EL (cell line): ENCODE data around the gene KPNA5.
"Not testable (repeated sequence)": the region's sequence is repeated elsewhere in the genome, so short reads cannot be mapped to it uniquely, and the experiment has no call there.

ENCODE experiments used
- DNase-seq: peaks from one replicate; pipeline ENCODE4 v3.0.0-alpha.2; 2016

Gene KPNA5

DNA sequence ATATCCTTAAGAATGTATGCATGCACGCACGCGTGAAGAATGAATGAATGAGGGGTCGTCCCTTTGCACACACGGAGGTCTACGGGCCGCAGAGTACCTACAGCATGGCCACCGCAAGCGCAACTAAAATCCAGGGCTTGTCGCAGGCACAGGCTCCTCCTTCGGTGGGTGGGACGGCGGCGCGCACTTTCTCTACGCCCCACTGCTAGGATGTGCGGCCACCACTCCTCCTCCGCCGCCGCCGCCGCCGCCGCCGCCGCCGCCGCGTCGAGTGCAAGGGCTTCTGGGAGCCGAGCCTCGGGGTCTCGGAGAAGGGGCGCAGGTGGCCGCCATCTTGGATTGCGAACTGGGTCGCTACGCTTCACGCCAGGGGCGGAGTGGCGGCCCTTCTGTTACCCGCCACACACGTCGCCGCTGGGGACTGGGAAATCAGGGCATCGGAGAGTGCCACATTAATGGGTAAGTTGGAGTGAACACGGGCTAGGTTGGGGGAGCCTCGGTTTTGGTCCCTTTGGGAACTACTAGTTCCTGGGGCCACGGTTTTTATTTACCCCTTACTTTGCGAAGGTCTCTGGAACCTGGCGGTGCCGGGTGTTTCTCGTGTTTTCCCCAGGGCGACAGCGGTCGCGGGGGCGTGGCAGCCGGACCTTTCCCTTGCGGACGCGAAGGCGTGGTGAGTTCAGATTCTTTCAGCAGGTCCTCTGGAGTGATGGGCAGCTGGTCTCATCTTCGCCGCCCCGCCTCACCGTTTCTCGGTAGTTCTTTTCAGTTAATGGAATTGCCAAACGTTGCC lies at the start of gene KPNA5:
Gene KPNA5 (plus strand): TSS at position 332 of the 793 bp plus-strand sequence. CDS start 124 bp downstream, at position 456.
- peak; percentile 94 for DNase-seq

DNA sequence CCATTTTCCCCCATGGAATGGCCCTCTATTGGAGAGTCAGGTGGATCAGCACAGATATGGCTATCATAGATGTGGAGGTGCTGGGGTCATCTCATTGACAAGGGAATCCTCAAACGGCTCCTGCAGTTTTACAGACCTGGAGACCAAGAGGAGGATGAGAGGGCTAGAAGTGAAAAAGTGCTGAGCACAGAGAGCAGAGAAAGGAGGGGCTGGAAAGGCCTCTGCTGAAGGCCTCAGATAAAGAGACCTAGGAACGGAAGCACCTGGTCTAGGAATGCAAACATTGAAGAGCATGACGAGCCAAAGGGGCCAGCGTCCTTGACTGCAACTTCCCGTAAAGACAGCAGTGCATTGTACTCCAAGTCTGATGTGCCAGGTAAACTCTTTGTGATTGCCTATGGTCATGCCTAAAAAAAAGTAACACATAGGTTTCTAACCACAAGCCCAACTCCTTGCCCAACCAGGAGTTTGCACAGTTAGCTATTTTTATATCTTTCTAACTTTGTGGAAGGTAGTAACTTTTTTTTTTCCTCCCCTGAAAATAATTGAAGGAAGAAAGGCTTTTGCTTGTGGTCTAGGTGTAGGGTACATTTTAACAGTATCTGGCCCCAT lies 49.5 kb upstream of the KPNA5 start:
- DNase-seq = no peak

GRCh38 chr6:116633685-116634084 lies 47.3 kb upstream of the KPNA5 start:
- DNase-seq = no peak

DNA sequence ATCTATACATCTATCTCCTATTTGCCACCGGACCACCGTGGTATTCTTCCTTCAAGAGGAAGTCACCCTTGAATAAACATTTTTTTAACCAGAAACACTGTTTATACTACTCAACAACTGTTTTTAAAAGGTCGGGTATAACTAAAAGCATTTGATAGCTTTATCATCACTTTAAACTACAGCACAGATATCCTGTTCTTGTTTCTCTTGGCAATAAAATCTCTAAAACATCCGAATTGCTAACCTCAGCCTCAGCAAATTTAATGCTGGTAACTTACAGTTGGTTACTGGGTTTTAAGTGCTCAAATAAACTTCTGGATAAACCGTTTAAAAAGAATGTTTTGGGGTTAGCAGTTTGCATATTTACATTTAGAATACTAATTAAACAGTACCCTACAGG lies 32.9 kb upstream of the KPNA5 start:
- no peak for DNase-seq

DNA sequence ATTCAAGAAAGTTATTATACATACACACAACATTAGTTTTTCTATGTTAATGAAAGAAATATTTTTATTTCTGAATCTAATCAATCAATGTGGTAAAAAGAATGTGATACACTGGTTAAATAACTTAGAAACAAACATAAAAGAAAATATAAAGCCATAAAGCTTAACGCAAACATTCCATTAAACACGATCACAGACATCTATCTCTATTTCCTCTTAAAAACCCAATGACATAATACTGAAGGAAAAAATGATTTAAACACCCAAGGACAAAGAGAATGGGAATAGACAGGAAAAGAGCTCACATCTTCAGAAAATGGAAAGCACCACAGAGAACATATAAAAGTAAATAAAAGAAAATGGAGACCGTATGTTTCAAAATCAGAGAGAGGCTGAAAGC lies 31.9 kb upstream of the KPNA5 start:
- no peak for DNase-seq

GRCh38 chr6:116651916-116652315 lies 29.1 kb upstream of the KPNA5 start:
- no peak for DNase-seq

DNA sequence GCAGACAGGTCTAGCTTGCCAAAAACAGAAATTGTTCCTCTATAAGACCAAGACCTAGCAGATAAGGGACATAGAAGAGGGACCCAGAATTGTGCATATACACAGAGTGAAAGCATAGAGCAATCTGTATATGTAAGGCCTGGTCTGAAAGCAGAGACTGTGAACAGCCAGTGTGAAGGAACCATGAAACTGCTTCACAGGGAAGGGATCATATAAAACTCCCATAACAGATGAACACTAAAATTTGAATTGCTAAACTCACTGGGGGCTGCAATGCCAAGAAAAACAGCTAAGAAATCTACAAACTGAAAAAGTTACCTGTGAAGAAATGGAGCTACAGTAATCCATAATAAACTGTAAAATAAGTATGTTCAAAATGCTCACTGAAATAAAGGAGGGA lies 19.4 kb upstream of the KPNA5 start:
- DNase-seq = no peak

- DNase-seq = no peak
These were observed 18.8 kb upstream of the KPNA5 start for GRCh38 chr6:116662202-116662601.

GRCh38 chr6:116663308-116663707 lies 17.7 kb upstream of the KPNA5 start:
- no peak for DNase-seq

- DNase-seq = not testable (repeated sequence)
These were observed 16.8 kb upstream of the KPNA5 start for GRCh38 chr6:116664169-116664568.

GRCh38 chr6:116665464-116665863 lies 15.5 kb upstream of the KPNA5 start:
- DNase-seq = no peak

DNA sequence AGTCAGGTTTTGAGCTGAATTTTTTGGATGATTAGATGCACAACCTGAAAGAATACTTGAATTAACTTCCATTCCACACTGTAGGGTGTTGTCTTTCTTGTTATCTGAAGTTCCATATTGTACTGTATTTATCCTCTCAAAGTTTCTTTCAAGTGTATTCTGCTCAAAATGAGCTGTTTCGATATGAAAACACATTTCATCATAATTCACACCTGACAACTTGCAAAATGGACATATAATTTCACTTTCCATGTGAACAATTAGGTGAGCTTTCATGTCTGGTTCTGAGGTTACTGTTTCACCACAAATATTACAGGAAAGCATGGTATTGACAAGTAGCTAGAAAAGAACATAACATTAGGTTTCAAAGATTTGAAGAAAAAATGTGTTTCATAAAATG lies 14.1 kb upstream of the KPNA5 start:
- DNase-seq = no peak

DNA sequence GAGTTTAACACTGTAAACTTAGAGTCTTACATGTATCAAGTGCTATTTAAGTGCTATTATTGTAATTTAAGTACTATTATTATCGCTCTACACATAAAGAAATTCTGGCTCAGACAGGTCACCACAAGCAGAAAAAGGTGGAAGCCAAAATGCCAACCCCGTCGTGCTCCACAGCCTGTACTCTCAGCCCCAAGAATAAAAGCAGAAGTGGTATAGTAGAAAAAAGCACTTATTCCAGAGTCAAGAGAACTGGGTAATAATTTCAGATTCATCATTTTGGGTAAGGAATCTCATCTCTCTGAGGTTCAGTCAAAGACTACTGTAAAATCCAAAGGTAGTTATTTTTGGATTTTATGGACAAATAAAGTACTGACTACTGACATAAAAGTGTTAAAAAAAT lies 13.4 kb upstream of the KPNA5 start:
- DNase-seq = no peak

- no peak for DNase-seq
These were observed 8.7 kb upstream of the KPNA5 start for GRCh38 chr6:116672306-116672705.

GRCh38 chr6:116676021-116676420 lies 5.0 kb upstream of the KPNA5 start:
- no peak for DNase-seq

DNA sequence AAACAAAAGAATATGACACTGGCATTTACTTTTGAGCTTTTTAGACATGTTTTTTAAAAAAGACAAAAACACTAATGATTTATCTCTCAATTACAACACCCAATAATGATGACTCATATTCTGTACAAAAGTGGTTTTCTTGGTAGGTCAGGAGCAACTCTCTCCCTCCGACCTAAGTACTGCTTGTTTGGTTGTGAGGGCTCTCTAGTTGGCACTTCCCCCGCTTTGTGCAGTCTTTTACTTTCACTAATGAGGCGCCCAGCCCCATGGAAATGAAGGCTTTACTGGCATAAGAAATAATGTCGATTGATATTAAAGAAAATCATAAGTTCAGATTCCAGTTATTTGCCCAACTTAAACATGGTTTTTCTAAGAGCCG lies 1.3 kb downstream of the KPNA5 start:
- peak; percentile 46 for DNase-seq

- no peak for DNase-seq
These were observed 4.5 kb downstream of the KPNA5 start for GRCh38 chr6:116685437-116685993.

GRCh38 chr6:116686475-116687101 lies 5.6 kb downstream of the KPNA5 start:
- DNase-seq = not testable (repeated sequence)

DNA sequence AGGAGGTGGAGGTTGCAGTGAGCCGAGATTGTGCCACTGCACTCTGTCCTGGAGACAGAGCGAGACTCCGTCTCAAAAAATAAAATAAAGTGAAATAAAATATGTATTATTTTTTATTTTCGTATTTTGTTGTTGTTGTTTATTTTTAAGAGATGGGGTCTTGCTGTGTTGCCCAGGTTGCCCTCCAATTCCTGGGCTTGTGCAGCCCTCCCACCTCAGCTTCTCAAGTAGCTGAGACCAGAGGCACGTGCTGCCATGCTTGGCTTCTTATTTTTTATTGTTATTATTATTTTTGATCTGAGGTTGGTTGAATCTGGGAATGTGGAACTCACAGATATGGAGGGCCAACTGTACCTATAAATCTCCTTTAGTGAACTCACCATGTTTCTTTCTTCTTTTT lies 10.1 kb downstream of the KPNA5 start:
- DNase-seq = no peak

DNA sequence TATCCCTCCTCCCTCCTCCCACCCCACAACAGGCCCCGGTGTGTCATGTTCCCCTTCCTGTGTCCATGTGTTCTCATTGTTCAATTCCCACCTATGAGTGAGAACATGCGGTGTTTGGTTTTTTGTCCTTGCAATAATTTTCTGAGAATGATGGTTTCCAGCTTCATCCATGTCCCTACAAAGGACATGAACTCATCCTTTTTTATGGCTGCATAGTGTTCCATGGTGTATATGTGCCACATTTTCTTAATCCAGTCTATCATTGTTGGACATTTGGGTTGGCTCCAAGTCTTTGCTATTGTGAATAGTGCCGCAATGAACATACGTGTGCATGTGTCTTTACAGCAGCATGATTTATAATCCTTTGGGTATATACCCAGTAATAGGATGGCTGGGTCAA lies 11.9 kb downstream of the KPNA5 start:
- DNase-seq = not testable (repeated sequence)

DNA sequence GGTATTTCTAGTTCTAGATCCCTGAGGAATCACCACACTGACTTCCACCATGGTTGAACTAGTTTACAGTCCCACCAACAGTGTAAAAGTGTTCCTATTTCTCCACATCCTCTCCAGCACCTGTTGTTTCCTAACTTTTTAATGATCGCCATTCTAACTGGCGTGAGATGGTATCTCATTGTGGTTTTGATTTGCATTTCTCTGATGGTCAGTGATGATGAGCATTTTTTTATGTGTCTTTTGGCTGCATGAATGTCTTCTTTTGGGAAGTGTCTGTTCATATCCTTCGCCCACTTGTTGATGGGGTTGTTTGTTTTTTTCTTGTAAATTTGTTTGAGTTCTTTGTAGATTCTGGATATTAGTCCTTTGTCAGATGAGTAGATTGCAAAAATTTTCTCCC lies 12.3 kb downstream of the KPNA5 start:
- DNase-seq = not testable (repeated sequence)

DNA sequence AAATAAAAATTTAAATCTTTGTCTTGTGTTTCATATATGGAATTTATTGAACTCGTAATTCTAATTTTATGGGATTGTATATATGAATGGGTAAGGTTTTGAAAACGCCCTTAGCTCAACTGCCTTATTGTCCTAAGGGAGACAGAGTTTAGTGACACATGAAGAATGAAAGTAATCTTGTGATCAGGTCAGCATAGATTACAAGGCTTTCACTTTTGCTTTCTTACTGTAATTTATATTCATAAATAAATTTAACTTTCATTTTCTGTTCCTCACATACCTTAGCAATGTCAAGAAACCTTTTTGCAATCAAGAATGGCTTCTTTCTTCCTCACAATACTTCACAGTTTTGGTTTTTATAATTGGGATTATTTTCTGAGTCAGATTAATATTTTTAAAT lies 14.4 kb downstream of the KPNA5 start:
- no peak for DNase-seq

DNA sequence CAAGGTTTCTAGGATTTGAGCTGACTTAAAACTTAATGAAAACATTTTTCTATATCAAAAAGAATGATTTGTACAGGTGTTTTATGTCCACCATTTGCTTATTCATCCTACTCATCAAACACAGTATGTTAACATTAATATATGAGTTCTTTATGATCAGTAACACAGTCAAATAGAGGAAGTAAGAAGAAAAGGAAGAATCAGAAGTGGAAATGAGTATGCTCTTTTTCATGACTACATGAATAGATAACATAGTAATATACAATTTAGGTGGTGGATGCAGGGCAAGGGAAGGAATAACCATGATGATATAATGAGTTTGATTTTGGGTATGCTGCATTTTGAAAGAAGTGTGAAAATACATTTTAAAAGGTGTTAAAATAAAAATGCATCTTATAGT lies 16.5 kb downstream of the KPNA5 start:
- no peak for DNase-seq

- not testable (repeated sequence) for DNase-seq
These were observed 22.9 kb downstream of the KPNA5 start for GRCh38 chr6:116703888-116704287.
